HG03342 (cell line): ENCODE data around the gene SMG6.

ENCODE experiments used
- ATAC-seq: cut with Tn5 transposase; IDR thresholded peaks from one replicate; pipeline ENCODE4 v1.9.1; 2021; ENCODE audit warnings: mild to moderate bottlenecking, moderate library complexity; ENCODE audit not compliant: unreplicated experiment

The SMG6 gene

DNA sequence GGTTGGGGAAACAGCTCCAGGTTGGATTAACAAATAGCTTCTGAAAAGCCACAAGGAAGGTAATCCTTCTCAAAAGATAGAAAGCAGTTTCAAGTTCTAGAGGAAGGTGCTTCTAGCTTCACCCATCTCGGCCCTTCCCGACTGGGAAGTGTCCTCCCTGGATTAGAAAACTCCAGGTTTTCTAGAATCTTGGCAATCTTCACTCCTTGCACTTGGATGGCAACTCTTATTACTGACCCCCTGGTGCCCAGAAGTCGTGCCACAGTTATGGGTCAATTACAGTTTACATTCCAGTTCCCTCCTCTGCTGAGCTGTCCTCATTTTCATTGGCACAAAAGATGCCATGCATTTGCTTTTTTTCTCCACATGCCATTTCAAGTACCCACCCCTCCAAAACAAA lies 65.6 kb downstream of the SMG6 start:
- ATAC-seq, result no peak

- ATAC-seq, result no peak
Observed at GRCh38 chr17:2237521-2237921, 66.1 kb downstream of the SMG6 start.

DNA sequence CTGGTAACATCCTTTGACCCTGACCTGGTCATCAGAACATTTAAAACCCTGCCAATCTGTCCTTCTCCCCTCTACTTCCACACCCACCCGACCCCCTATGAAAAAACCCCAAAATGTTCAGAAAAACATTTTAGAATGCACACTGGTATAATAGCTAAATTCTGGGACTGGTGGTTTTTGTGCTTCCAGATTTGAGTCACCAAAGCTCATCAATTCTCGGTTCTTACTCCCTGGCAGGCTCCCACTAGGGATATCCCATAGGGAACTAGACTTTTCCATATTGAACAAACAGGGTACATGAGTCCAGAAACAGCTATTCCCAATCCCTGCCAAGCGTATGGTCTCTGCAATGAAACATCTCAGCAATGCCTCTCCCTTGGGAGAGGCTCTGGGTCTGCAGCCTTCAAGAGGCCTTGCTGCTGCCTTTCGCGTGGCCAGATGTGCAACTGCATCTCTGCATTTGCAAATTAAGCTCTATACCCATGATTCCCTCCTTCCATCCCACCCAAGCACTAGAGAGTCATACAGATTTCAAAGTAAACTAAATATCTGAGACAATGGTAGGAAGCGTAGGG lies 67.7 kb downstream of the SMG6 start:
- ATAC-seq, result no peak

DNA sequence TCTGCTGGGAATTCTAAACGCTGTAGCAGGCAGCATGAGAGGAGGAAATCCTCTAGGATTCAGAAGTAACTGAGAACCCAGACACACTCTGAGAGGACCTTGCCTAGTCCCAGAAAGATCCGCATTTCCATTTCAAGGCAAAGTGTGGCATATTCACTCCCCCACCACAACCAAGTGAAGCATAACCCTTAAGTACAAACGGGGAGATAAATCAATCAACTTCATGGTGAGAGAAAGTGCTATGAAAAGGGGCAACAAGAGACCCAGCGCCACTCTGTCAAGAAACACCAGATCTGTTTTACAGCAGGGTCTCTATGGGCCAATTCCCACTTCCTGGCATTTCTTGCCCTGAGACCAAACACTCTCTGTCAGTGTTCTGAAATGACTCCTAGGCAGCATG lies 68.3 kb downstream of the SMG6 start:
- no peak for ATAC-seq

DNA sequence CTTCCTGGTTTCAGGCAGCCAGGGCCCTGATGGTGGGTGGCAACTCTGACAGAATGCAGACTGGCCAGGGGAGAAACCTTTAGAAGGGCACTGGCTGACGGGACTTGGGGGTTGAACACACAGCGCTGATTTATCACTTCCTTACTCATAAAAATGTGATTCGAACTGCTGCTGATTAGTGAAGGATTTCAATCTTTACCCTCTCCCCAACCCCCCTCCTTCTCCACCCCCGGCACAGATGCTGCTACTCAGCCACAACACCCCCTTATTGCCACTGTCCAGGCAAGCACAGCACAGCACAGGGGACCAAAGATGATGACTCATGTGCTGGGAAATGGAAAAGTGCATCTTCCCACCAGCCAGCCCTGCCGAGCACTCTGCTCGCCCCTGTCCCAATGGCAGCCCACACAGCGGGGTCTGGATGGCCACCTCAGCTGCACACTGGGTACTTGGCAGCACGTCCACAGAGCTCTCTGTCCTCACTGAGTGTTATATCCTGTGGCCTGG lies 70.1 kb downstream of the SMG6 start:
- no peak for ATAC-seq

DNA sequence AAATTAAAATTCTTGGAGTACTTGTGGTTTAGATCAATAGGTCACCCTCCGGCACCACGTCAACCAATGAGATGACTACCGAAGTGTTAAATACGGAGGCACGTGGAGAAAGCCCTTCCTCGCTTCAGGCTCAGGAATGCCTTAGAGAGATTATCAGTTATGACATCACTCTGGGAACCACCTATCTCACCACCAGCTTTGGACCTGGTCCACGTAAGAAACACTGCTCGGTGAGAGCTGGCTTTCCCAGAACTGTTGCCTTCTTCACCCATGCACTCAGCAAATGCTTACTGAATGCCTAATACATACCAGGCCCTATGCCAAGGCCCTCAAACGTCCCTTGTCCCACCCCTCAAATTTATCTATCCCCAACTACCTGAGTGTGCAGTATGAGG lies 71.3 kb downstream of the SMG6 start:
- no peak for ATAC-seq

DNA sequence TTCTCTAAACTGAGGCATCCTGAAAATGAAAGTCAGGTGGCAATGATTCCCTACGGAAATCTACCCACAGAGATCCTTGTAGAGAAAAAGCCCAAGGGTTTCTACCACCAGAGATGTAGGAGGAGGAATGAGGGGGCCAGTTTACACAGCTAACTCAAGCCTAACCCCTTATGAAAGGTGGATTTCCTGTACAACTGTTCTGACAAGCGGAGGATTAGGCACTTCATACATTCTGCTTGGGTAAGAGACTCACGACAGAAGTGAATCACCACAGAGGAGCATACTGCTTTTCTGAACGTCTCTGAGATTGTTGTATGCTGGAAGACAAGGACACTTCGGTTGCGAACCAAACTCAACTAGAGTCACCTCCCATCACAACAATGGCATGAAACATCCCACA lies 72.7 kb downstream of the SMG6 start:
- ATAC-seq, result no peak

- ATAC-seq, result no peak
Observed at GRCh38 chr17:2227025-2227699, 76.4 kb downstream of the SMG6 start.

GRCh38 chr17:2223617-2223927 lies 80.0 kb downstream of the SMG6 start:
- no peak for ATAC-seq

GRCh38 chr17:2222901-2223616 lies 80.5 kb downstream of the SMG6 start:
- ATAC-seq, result no peak

DNA sequence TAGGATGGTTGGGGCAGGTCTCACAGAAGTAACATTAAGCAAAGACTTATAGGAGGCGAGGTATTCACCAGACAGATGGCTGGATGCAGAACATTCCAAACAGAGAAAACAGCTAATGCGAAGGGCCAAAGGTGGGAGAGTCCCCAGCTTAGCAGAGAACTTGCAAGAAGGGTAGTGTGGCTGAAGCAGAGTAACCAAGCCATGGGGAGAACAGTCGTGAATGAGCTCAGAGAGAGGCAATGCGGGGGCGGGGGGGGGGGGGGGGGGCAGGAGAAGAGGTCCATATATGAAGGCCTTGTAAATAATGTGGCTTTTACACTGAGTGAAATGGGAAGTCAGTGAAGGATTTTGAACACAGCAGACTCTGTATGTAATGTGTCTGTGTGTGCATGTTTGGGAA lies 81.3 kb downstream of the SMG6 start:
- ATAC-seq, result no peak

- no peak for ATAC-seq
Observed at GRCh38 chr17:2218426-2218825, 85.2 kb downstream of the SMG6 start.

DNA sequence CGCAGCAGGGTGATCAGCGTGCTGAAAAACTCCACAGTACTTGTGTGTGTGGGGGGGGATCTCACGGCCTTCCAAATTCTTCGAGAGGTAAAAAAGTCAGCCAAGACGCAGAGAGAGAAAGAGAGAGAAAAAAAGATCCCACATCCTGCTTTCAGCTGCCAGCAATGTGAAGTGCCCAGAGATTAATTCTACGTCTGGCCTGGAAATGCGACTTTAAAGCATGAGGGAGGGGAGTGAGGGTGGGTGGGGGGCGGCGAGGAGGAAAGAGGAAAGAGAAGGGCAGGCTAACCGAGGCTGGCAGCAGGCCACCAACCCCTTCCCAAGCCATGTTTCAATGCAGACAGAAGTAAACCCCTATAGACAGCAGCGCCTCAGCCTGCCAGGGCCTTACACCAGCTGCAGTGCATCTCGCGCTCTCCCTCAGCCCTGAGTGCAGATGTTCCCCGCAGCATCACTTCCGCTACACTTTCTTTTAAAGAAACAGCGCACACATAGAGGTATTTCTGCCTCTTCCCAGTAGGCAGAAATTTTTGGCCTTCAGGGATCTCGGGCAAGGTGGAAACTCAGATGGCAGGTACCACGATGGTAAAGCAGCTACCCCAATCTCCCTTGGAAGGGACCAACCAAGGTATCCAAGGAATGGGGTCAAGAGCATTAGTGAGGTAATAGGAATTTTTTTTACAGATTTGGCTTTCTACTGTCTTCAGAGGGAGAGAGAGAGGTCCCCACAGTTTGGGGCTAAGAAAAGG lies 87.8 kb downstream of the SMG6 start:
- ATAC-seq, result peak; percentile 83

DNA sequence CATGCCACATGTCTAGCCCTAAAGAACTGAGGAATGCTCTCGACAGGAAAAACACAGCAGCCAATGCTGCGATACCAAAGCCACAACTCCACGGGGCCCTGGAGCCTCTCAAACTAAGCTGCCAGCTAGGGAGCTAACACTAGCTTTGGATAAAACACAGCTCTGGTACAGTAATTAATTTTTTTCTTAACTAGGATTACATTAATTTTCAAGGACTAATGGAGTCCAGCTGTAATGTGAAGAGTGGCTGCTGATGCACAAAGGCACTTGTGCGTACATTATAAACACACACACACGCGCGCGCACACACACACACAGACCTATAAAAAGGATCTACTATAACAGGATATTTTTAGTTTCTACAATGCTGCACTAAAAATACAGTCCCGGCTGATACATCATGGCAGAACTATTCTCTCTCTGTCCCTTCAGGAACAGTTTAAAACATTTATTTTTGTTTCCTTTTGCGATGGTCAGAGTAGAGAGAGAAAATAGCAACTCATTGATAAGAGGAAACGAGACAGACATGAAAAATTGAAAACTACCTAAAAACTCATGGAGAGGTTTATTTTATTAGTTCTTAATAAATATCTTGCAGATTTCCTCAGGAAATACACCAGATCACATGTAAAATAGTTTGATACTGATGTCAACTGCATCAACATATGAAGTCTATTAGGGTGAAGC lies 88.5 kb downstream of the SMG6 start:
- no peak for ATAC-seq

GRCh38 chr17:2214047-2214928 lies 89.3 kb downstream of the SMG6 start:
- no peak for ATAC-seq

GRCh38 chr17:2213291-2213960 lies 90.2 kb downstream of the SMG6 start:
- ATAC-seq, result no peak

DNA sequence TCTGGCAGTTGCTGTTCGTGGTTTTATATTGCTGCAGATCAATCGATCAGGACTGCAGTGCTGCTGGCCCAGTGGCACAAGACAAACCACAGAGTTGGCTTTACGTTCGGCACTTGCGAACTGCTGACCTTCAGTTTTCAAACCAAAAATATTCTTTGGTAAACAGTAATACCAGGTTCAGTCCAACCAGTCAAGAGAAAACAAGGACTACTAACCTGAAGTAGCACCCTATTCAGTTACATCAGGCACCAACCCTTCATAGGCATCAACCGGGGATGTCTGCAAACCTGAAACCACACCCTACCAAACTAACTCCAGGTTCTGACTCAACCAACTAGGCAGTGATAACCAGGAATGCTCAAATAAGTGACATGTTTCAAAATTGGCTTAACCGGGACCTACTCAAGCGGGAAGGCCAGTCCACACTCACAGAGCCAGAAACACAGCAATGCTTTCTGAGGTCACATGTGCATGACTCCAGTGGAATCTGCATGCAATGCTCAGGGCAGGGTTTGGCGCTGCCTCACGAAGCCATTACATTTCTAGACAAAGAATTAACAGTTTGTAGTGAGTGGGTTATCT lies 91.1 kb downstream of the SMG6 start:
- no peak for ATAC-seq

DNA sequence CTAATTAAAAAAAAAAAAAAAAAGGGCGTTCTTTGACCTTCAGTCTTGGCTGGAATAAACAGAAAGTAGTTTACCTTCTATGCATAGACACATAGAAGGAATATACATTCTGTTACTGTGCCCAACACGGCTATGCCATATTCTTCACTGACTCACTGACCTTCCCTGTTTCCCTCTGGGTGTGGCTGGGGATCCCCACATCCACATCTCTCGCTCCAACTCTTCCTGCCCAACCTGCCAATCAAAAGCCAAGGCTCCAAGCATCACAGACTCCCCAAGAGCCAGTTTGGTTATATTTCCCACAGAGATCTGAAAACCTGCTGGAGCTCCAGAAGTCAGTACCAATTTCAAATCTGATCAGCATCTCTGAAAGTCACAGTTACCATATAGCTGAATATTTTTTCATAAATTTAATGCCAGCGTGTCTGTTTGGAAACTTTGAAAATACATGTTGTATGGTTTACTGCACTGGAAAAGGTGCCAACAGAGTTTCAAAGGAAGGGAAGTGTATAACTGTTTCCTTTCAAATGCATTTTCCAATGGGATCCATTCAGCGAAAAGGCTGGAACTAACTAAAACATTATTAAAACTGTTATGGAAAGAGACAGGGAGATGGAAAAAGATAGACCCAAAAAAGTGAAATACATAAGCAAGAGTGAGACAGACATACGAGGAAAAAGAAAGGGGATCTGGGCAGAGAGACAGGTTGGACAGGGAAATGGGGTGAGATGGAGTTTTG lies 91.8 kb downstream of the SMG6 start:
- no peak for ATAC-seq

GRCh38 chr17:2210726-2211125 lies 92.9 kb downstream of the SMG6 start:
- ATAC-seq, result no peak
